HCT116 (cell line): ENCODE results near the gene SAMD10.

Source experiments
- CEBPB ChIP-seq: IDR thresholded peaks from 2 replicates; pipeline ENCODE4 v1.6.1; 2012; ENCODE audit warnings: low read depth
- CTCF ChIP-seq, 3 experiments: fragments of 200-600 bp in 1 of 3; sonication (generic) in 1 of 3; IDR thresholded peaks in 2 of 3; conservative IDR thresholded peaks in 1 of 3; 2 replicates each; pipeline ENCODE4 v1.5.1; 2012 to 2017; ENCODE audit warnings: low read depth in 2 of 3, low read length in 2 of 3, antibody characterized with exemption in 1 of 3, borderline replicate concordance in 1 of 3, control low read depth in 1 of 3, mild to moderate bottlenecking in 1 of 3, mixed read lengths in 1 of 3, mixed run types in 1 of 3, moderate library complexity in 1 of 3; ENCODE audit not compliant: insufficient read depth in 1 of 3
- EZH2 ChIP-seq: fragments of 200-600 bp; sonication (generic); IDR thresholded peaks from 2 replicates; pipeline ENCODE4 v1.6.1; 2017; ENCODE audit warnings: antibody characterized with exemption, mixed run types
- EZH2phosphoT487 ChIP-seq: fragments of 200-600 bp; IDR thresholded peaks from 2 replicates; pipeline ENCODE4 v1.6.1; 2018; ENCODE audit warnings: antibody characterized with exemption, borderline replicate concordance
- POLR2A ChIP-seq: IDR thresholded peaks from 2 replicates; pipeline ENCODE4 v1.7.0; 2011; ENCODE audit warnings: borderline replicate concordance; ENCODE audit not compliant: insufficient read depth, insufficient read length; ENCODE audit errors: extremely low read depth
- POLR2AphosphoS5 ChIP-seq: IDR thresholded peaks from 2 replicates; pipeline ENCODE4 v1.6.1; 2011; ENCODE audit warnings: mild to moderate bottlenecking, low read depth, low read length, moderate library complexity
- RAD21 ChIP-seq: IDR thresholded peaks from 2 replicates; pipeline ENCODE4 v1.6.1; 2012; ENCODE audit warnings: low read depth, mild to moderate bottlenecking
- SIN3A ChIP-seq: IDR thresholded peaks from 2 replicates; pipeline ENCODE4 v1.6.1; 2012; ENCODE audit warnings: low read depth
- TCF7L2 ChIP-seq: IDR thresholded peaks from 2 replicates; pipeline ENCODE4 v1.7.0; 2011; ENCODE audit warnings: borderline replicate concordance, inconsistent platforms; ENCODE audit not compliant: insufficient read depth, insufficient read length; ENCODE audit errors: extremely low read depth
- YY1 ChIP-seq: IDR thresholded peaks from 2 replicates; pipeline ENCODE4 v1.6.1; 2011; ENCODE audit warnings: low read length, low read depth, moderate library complexity, mild to moderate bottlenecking; ENCODE audit not compliant: insufficient replicate concordance; ENCODE audit errors: extremely low read depth
- ZFX ChIP-seq: fragments of 450-650 bp; IDR thresholded peaks from 2 replicates; pipeline ENCODE4 v1.6.1; 2017
- TF ChIP-seq, protein P1 (sequence below): IDR thresholded peaks from 2 replicates; pipeline ENCODE4 v1.6.1; 2012; ENCODE audit warnings: low read depth
- TF ChIP-seq, protein P2 (sequence below): IDR thresholded peaks from 2 replicates; pipeline ENCODE4 v1.6.1; 2012

- TF ChIP-seq CTCF (IDR thresholded peaks at IDR 0.05 in 2 of 3, conservative IDR thresholded peaks at IDR 0.05 in 1 of 3; ENCODE audit: borderline replicate concordance in 1 of 3, insufficient read depth in 1 of 3, low read depth in 2 of 3, low read length in 2 of 3) (no peak), YY1 (no peak), CEBPB (no peak), EZH2phosphoT487 (no peak), POLR2A (no peak), TCF7L2 (no peak), RAD21 (no peak), EZH2 (no peak), POLR2AphosphoS5 (no peak), SIN3A (no peak), ZFX (no peak)
- TF ChIP-seq, protein P1, sequence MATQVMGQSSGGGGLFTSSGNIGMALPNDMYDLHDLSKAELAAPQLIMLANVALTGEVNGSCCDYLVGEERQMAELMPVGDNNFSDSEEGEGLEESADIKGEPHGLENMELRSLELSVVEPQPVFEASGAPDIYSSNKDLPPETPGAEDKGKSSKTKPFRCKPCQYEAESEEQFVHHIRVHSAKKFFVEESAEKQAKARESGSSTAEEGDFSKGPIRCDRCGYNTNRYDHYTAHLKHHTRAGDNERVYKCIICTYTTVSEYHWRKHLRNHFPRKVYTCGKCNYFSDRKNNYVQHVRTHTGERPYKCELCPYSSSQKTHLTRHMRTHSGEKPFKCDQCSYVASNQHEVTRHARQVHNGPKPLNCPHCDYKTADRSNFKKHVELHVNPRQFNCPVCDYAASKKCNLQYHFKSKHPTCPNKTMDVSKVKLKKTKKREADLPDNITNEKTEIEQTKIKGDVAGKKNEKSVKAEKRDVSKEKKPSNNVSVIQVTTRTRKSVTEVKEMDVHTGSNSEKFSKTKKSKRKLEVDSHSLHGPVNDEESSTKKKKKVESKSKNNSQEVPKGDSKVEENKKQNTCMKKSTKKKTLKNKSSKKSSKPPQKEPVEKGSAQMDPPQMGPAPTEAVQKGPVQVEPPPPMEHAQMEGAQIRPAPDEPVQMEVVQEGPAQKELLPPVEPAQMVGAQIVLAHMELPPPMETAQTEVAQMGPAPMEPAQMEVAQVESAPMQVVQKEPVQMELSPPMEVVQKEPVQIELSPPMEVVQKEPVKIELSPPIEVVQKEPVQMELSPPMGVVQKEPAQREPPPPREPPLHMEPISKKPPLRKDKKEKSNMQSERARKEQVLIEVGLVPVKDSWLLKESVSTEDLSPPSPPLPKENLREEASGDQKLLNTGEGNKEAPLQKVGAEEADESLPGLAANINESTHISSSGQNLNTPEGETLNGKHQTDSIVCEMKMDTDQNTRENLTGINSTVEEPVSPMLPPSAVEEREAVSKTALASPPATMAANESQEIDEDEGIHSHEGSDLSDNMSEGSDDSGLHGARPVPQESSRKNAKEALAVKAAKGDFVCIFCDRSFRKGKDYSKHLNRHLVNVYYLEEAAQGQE: no peak
- TF ChIP-seq, protein P2, sequence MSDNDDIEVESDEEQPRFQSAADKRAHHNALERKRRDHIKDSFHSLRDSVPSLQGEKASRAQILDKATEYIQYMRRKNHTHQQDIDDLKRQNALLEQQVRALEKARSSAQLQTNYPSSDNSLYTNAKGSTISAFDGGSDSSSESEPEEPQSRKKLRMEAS: no peak
These were observed 27.0 kb upstream of the SAMD10 start for GRCh38 chr20:64006490-64006889.
